IMR-90 (cell line): Measurements from ENCODE around the gene PTBP2. TPM values are rescaled to one million over a fixed set of nuclear protein-coding genes. Genes with fewer than 3 reads are reported as not detected.

ENCODE experiments used
- ATAC-seq: fragments of 200-7000 bp; cut with Tn5 transposase; 2 replicates; pipeline ENCODE4 v1.9.1; 2020; ENCODE audit warnings: low read depth, mild to moderate bottlenecking, moderate library complexity
- BruUV-seq: library from RNA; stranded (reverse); fragments of 400-500 nt; replicated peaks from 2 replicates; lab custom pipeline; 2021; lab: Mats Ljungman, UMichigan
- CTCF ChIA-PET: fragments of 300-600 bp; formaldehyde crosslinking; extraction: SDS; loops from one replicate; lab custom pipeline; 2021; ENCODE audit warnings: antibody characterized with exemption; lab: Yijun Ruan, JAX
- POLR2A ChIA-PET: fragments of 300-600 bp; sonication (Branson Sonifier 250); formaldehyde crosslinking; loops from one replicate; lab custom pipeline; 2022; ENCODE audit warnings: antibody characterized with exemption; ENCODE audit not compliant: unreplicated experiment; lab: Charles Lee
- DNase-seq: peaks from one replicate; pipeline ENCODE4 v3.0.0; 2013
- H2AFZ ChIP-seq: replicated peaks from 2 replicates; pipeline ENCODE3; 2013; ENCODE audit warnings: low read length, mild to moderate bottlenecking; ENCODE audit not compliant: poor library complexity
- H2AK5ac ChIP-seq: 2 replicates; pipeline ENCODE4 v1.6.1; 2013; ENCODE audit warnings: low read depth, low read length, inconsistent platforms
- H2AK9ac ChIP-seq: replicated peaks from 2 replicates; pipeline ENCODE3; 2013; ENCODE audit warnings: mild to moderate bottlenecking, low read depth, low read length, moderate library complexity; ENCODE audit not compliant: poor library complexity
- H2BK120ac ChIP-seq: 2 replicates; pipeline ENCODE4 v1.6.1; 2013; ENCODE audit warnings: low read depth, low read length, inconsistent platforms
- H2BK15ac ChIP-seq: 3 replicates; pipeline ENCODE4 v1.6.1; 2013; ENCODE audit warnings: low read depth, low read length, inconsistent platforms
- H2BK20ac ChIP-seq: 2 replicates; pipeline ENCODE4 v1.6.1; 2013; ENCODE audit warnings: low read depth, mild to moderate bottlenecking, inconsistent platforms, low read length, moderate library complexity
- H2BK5ac ChIP-seq: 2 replicates; pipeline ENCODE4 v1.6.1; 2013; ENCODE audit warnings: mild to moderate bottlenecking, low read depth, low read length, inconsistent platforms; ENCODE audit not compliant: poor library complexity, severe bottlenecking
- H3K14ac ChIP-seq: replicated peaks from 2 replicates; pipeline ENCODE4 v1.6.1; 2013; ENCODE audit warnings: low read depth, low read length, inconsistent platforms
- H3K18ac ChIP-seq: 2 replicates; pipeline ENCODE4 v1.6.1; 2013; ENCODE audit warnings: low read depth, low read length, control low read depth
- H3K23ac ChIP-seq: 2 replicates; pipeline ENCODE4 v1.6.1; 2013; ENCODE audit warnings: low read depth, low read length, inconsistent platforms
- H3K27ac ChIP-seq: 2 replicates; pipeline ENCODE4 v1.5.1; 2013; ENCODE audit warnings: mild to moderate bottlenecking, control low read depth, low read length; ENCODE audit not compliant: insufficient read depth
- H3K27me3 ChIP-seq: 2 replicates; pipeline ENCODE4 v1.6.1; 2013; ENCODE audit warnings: low read length; ENCODE audit not compliant: control insufficient read depth, insufficient read depth
- H3K36me3 ChIP-seq: 2 replicates; pipeline ENCODE4 v1.6.1; 2013; ENCODE audit warnings: low read length, mixed read lengths; ENCODE audit not compliant: control insufficient read depth, insufficient read depth
- H3K4ac ChIP-seq: 2 replicates; pipeline ENCODE4 v1.6.1; 2013; ENCODE audit warnings: low read depth, low read length, inconsistent platforms
- H3K4me1 ChIP-seq: 2 replicates; pipeline ENCODE4 v1.6.1; 2013; ENCODE audit warnings: low read length, mixed read lengths; ENCODE audit not compliant: control insufficient read depth, insufficient read depth
- H3K4me2 ChIP-seq: 2 replicates; pipeline ENCODE4 v1.6.1; 2013; ENCODE audit warnings: low read depth, mild to moderate bottlenecking, control low read depth, low read length, moderate library complexity
- H3K4me3 ChIP-seq: 2 replicates; pipeline ENCODE4 v1.5.1; 2013; ENCODE audit warnings: low read depth, mild to moderate bottlenecking, control low read depth, low read length, moderate library complexity; ENCODE audit not compliant: insufficient read depth
- H3K56ac ChIP-seq: 2 replicates; pipeline ENCODE4 v1.6.1; 2013; ENCODE audit warnings: low read length, inconsistent platforms; ENCODE audit not compliant: insufficient read depth; ENCODE audit errors: extremely low read depth
- H3K79me1 ChIP-seq, 2 experiments: 2 replicates each; pipeline ENCODE4 v1.6.1; 2013; ENCODE audit warnings: low read length in 2 of 2, inconsistent platforms in 1 of 2, low read depth in 1 of 2
- H3K9ac ChIP-seq: 2 replicates; pipeline ENCODE4 v1.6.1; 2013; ENCODE audit warnings: low read depth, low read length, control low read depth
- H3K9me1 ChIP-seq: 2 replicates; pipeline ENCODE4 v1.6.1; 2013; ENCODE audit warnings: low read length, inconsistent platforms; ENCODE audit not compliant: insufficient read depth
- H3K9me3 ChIP-seq: 2 replicates; pipeline ENCODE4 v1.6.1; 2013; ENCODE audit warnings: low read length; ENCODE audit not compliant: control insufficient read depth, insufficient read depth
- H4K20me1 ChIP-seq: 2 replicates; pipeline ENCODE4 v1.6.1; 2013; ENCODE audit warnings: low read length, inconsistent platforms; ENCODE audit not compliant: insufficient read depth
- H4K5ac ChIP-seq: 2 replicates; pipeline ENCODE4 v1.6.1; 2013; ENCODE audit warnings: mild to moderate bottlenecking, low read depth, low read length, control low read depth
- H4K8ac ChIP-seq, 2 experiments: 2 replicates each; pipeline ENCODE4 v1.6.1; 2013; ENCODE audit warnings: low read depth in 2 of 2, low read length in 2 of 2, control low read depth in 1 of 2, inconsistent platforms in 1 of 2
- H4K91ac ChIP-seq: 2 replicates; pipeline ENCODE4 v1.6.1; 2013; ENCODE audit warnings: low read depth, low read length, inconsistent platforms; ENCODE audit not compliant: insufficient read depth
- CEBPB ChIP-seq: IDR thresholded peaks from 2 replicates; pipeline ENCODE4 v1.6.1; 2012; ENCODE audit warnings: low read depth, low read length, improper control_type of control experiment
- MAFK ChIP-seq: IDR thresholded peaks from 2 replicates; pipeline ENCODE4 v1.6.1; 2012; ENCODE audit warnings: low read depth, low read length, improper control_type of control experiment
- POLR2A ChIP-seq: IDR thresholded peaks from 2 replicates; pipeline ENCODE4 v1.6.1; 2012; ENCODE audit warnings: mild to moderate bottlenecking, low read depth, low read length
- WGBS, 2 experiments: methylation state at CpG; one replicate each; pipeline versions ENCODE4 v1.1.5 to v1.1.7; 2013; ENCODE audit warnings: missing lambda C conversion rate in 2 of 2; ENCODE audit not compliant: insufficient read length in 1 of 2; ENCODE audit errors: extremely low coverage in 2 of 2; 5-methylcytosine and 5-hydroxymethylcytosine counted together
- dilution Hi-C: fragments of 300-500 bp; cut with HindIII; formaldehyde crosslinking; loops from one replicate; pipeline ENCODE4 v1.14.3; 2018; ENCODE audit warnings: low sequenced_read_pairs; ENCODE audit not compliant: unreplicated experiment
- in situ Hi-C: fragments of 300-500 bp; cut with MboI; formaldehyde crosslinking; loops from 3 replicates; pipeline ENCODE4 v1.14.3; 2019; ENCODE audit warnings: low sequenced_read_pairs, inconsistent platforms, mixed read lengths
- intact Hi-C: fragments of 100-400 bp; cut with micrococcal nuclease; formaldehyde crosslinking; loops from 2 replicates; pipeline ENCODE4 v1.10.0; 2022
- polyA plus RNA-seq, 3 experiments: library from polyadenylated mRNA; depleted of rRNA; stranded (reverse); fragments of >200 nt; gene quantifications; 2 replicates each; pipeline ENCODE4 v1.2.3, GENCODE V29; 2012; ENCODE audit warnings: low replicate concordance in 1 of 3
- total RNA-seq: library from RNA; depleted of rRNA; stranded (reverse); fragments of >200 nt; gene quantifications from 2 replicates; pipeline ENCODE4 v1.2.3, GENCODE V29; 2012
- TF ChIP-seq, protein P1 (sequence below): fragments of 150-350 bp; IDR thresholded peaks from 2 replicates; pipeline ENCODE4 v1.6.1; 2017; ENCODE audit warnings: mild to moderate bottlenecking, antibody characterized with exemption, low read length, low read depth

PTBP2 gene
- total and polyA plus RNA-seq, 2 of the 4 experiments (the other 2 are of a cell fraction), result 9.7 to 37.8 TPM

DNA sequence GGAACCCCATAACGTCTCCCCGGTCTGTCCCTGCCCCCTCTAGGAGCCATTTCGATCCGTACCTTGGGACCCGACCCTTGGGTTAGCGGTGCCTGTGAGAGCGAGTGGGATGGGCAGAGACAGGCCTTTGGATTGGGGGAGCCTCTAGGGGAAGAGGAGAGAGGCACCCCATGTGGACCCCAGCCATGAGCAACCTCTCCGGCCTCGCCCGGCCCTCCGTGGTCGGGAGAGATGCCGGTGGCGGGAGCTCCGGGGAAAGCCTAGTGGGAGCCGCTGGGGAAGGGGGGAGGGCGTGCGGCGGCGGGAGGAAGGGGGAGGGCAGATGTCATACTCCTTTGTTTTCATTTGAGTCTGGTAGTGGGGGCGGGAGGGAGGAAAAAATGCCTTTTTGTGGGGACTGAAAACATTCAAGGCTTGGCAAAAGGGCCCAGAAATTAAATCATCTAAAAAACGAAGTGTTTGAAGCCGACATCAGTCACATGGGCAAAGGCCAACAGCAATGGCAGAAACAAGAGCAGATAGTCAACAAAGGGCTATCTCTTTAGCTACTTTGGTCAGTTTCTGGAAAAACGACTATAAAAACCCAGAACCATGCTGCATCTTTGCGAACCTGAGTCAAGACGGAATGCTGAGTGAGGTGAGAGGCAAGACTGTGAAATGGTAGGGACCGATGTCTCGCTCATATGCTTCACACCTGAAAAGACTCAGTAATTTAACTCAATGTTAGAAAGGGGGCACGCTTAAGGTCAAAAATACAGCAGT lies 758 bp downstream of the PTBP2 start:
- in situ Hi-C loops, result no loop called here
- dilution Hi-C loops, result no loop called here
- POLR2A ChIA-PET, result interaction anchor here (0.7 kb wide), 1 partner anchor 183 kb away, joined by 7 read pairs; no protein-coding TSS in a partner anchor

More for the DNA sequence above, 758 bp downstream of the PTBP2 start:
- 0% methylated on average over 2 of the region's 29 CpGs; no CpG with 5 or more reads in 1 of the 2 experiments for WGBS, 2 experiments
- peak overlapping the region; percentile 95 for H3K4me2 ChIP-seq
- H3K14ac ChIP-seq, result peak overlapping the region; percentile 89
- H3K56ac ChIP-seq, result peak overlapping the region; percentile 93
- peak overlapping the region; percentile 28 for H2BK120ac ChIP-seq
- peaks cover 15% of the 10 kb centered on the region for H3K36me3 ChIP-seq
- H3K4me3 ChIP-seq, result peak overlapping the region; percentile 96
- H3K9me3 ChIP-seq, result no peaks in the 10 kb centered on the region
- H2BK5ac ChIP-seq, result peak overlapping the region; percentile 87
- H4K91ac ChIP-seq, result peak overlapping the region; percentile 36
- no peaks in the 10 kb centered on the region for H3K9me1 ChIP-seq
- CTCF ChIA-PET, result no interaction called here
- H3K18ac ChIP-seq, result peak overlapping the region; percentile 88
- peak overlapping the region; percentile 85 for H3K9ac ChIP-seq
- no peak for TF ChIP-seq MAFK
- TF ChIP-seq POLR2A, result 0 out of 2 replicates have a peak, but pooled peaks have one; percentile 24
- TF ChIP-seq, protein P1, sequence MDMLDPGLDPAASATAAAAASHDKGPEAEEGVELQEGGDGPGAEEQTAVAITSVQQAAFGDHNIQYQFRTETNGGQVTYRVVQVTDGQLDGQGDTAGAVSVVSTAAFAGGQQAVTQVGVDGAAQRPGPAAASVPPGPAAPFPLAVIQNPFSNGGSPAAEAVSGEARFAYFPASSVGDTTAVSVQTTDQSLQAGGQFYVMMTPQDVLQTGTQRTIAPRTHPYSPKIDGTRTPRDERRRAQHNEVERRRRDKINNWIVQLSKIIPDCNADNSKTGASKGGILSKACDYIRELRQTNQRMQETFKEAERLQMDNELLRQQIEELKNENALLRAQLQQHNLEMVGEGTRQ, result peak; percentile 44
- no peak for TF ChIP-seq CEBPB
- no peaks in the 10 kb centered on the region for H3K27me3 ChIP-seq
- H3K23ac ChIP-seq, result peak overlapping the region; percentile 90
- H4K5ac ChIP-seq, result peak overlapping the region; percentile 76
- peak overlapping the region; percentile 97 for H2AFZ ChIP-seq
- H3K4ac ChIP-seq, result peak overlapping the region; percentile 85
- peaks cover 10% of the 10 kb centered on the region; the same call in 1 of the 2 replicates for H4K20me1 ChIP-seq
- DNase-seq, result peak; percentile 54
- ATAC-seq, result peak; percentile 60
- peak overlapping the region; percentile 37 for H2AK5ac ChIP-seq
- peak overlapping the region; percentile 96 for H3K27ac ChIP-seq
- 0 out of 3 replicates have a peak overlapping the region, but pooled peaks have one; percentile 26 for H2BK15ac ChIP-seq
- H2BK20ac ChIP-seq, result no peak overlapping the region
- no peaks in the 10 kb centered on the region; the same call in 1 of the 2 replicates for H3K4me1 ChIP-seq
- intact Hi-C loops, result loop anchor here (2.0 to 10.0 kb wide), 7 partner anchors 158 to 1330 kb away; no protein-coding TSS in a partner anchor
- no TSS peak for BruUV-seq
- H3K79me1 ChIP-seq, result peaks cover 4 to 22% of the 10 kb centered on the region in 2 experiments; a peak in 3 of 4 replicates
- peak overlapping the region; percentile 92 for H2AK9ac ChIP-seq
- peak overlapping the region; percentile 69 to 95; a peak in 3 of 4 replicates for H4K8ac ChIP-seq
